GM23338 (cell line): ENCODE results near the gene KCNT2.

ENCODE experiments used
- CTCF ChIP-seq, 2 experiments: fragments of 200-600 bp in 1 of 2; sonication (generic) in 1 of 2; conservative IDR thresholded peaks; 2 replicates each; pipeline versions ENCODE4 v1.5.1 to v1.6.1; 2016 to 2017; ENCODE audit warnings: antibody characterized with exemption in 2 of 2, low read depth in 2 of 2, mild to moderate bottlenecking in 2 of 2, moderate library complexity in 1 of 2
- EZH2phosphoT487 ChIP-seq: fragments of 200-600 bp; sonication (generic); IDR thresholded peaks from one replicate; pipeline ENCODE4 v1.8.1; 2018; ENCODE audit warnings: antibody characterized with exemption; ENCODE audit not compliant: unreplicated experiment
- JUNB ChIP-seq: IDR thresholded peaks from one replicate; pipeline ENCODE4 v1.6.1; 2016; ENCODE audit warnings: antibody characterized with exemption; ENCODE audit not compliant: unreplicated experiment
- NANOG ChIP-seq: IDR thresholded peaks from 2 replicates; pipeline ENCODE4 v1.6.1; 2016; ENCODE audit warnings: antibody characterized with exemption, borderline replicate concordance
- POLR2AphosphoS5 ChIP-seq: IDR thresholded peaks from 2 replicates; pipeline ENCODE4 v1.6.1; 2016; ENCODE audit warnings: antibody characterized with exemption, low read depth
- REST ChIP-seq: IDR thresholded peaks from one replicate; pipeline ENCODE4 v1.6.1; 2018; ENCODE audit warnings: antibody characterized with exemption; ENCODE audit not compliant: unreplicated experiment
- ZNF331 ChIP-seq: fragments of 250-450 bp; sonication (Bioruptor Pico); IDR thresholded peaks from 2 replicates; pipeline ENCODE4 v1.5.0; 2020; ENCODE audit warnings: low read depth, mild to moderate bottlenecking, moderate library complexity

GRCh38 chr1:196515904-196516303 lies 92.3 kb downstream of the KCNT2 start:
- no peak for TF ChIP-seq CTCF (conservative IDR thresholded peaks at IDR 0.05; ENCODE audit: low read depth in 2 of 2)
- TF ChIP-seq ZNF331 (CRISPR knock-in tag) = no peak
- TF ChIP-seq POLR2AphosphoS5 = no peak
- no peak for TF ChIP-seq REST
- TF ChIP-seq NANOG = no peak
- TF ChIP-seq JUNB = no peak
- TF ChIP-seq EZH2phosphoT487 = no peak
